Chondrocyte (in vitro differentiated cells): ENCODE data around the gene MAP2K2. TPM values are rescaled to one million over a fixed set of nuclear protein-coding genes. Genes with fewer than 3 reads are reported as not detected.

Experiments
- DNase-seq: peaks from one replicate; pipeline ENCODE4 v3.0.0; 2021; ENCODE audit warnings: mixed read lengths, low spot score
- H3K27ac Mint-ChIP-seq: one replicate; pipeline ENCODE4 v1.8.0; 2021; ENCODE audit warnings: mild to moderate bottlenecking, moderate library complexity, mixed read lengths; ENCODE audit not compliant: unreplicated experiment
- H3K27me3 Mint-ChIP-seq: 2 replicates; pipeline ENCODE4 v1.8.0; 2021; ENCODE audit warnings: low read depth, mixed read lengths
- H3K36me3 Mint-ChIP-seq: 2 replicates; pipeline ENCODE4 v1.8.0; 2021; ENCODE audit warnings: low read depth, mixed read lengths
- H3K4me1 Mint-ChIP-seq: 2 replicates; pipeline ENCODE4 v1.8.0; 2021; ENCODE audit warnings: low read depth, mild to moderate bottlenecking, mixed read lengths
- H3K4me3 Mint-ChIP-seq: one replicate; pipeline ENCODE4 v1.8.0; 2021; ENCODE audit warnings: mild to moderate bottlenecking, moderate library complexity, mixed read lengths; ENCODE audit not compliant: unreplicated experiment
- H3K9me3 Mint-ChIP-seq: 2 replicates; pipeline ENCODE4 v1.8.0; 2021; ENCODE audit warnings: low read depth, mixed read lengths
- CTCF ChIP-seq: fragments of 200-600 bp; sonication (generic); IDR thresholded peaks from 2 replicates; pipeline ENCODE4 v1.5.0; 2021; ENCODE audit warnings: antibody characterized with exemption, mild to moderate bottlenecking, moderate library complexity
- total RNA-seq: library from RNA; stranded (reverse); gene quantifications from 3 replicates; pipeline ENCODE4 v1.2.1, GENCODE V29; 2021

The MAP2K2 gene
- total RNA-seq, 1 donor from 2014 or later, result 158 TPM

- H3K27ac Mint-ChIP-seq, result no peak overlapping the region
- no peak for TF ChIP-seq CTCF
- peaks cover 32% of the 10 kb centered on the region for H3K36me3 Mint-ChIP-seq
- H3K9me3 Mint-ChIP-seq, result no peaks in the 10 kb centered on the region
- H3K27me3 Mint-ChIP-seq, result no peaks in the 10 kb centered on the region
- no peak overlapping the region for H3K4me3 Mint-ChIP-seq
- DNase-seq, result no peak
- peaks cover 5% of the 10 kb centered on the region for H3K4me1 Mint-ChIP-seq
These were observed 14.9 kb downstream of the MAP2K2 start for GRCh38 chr19:4108767-4109625.

- Mint-ChIP-seq H3K4me3 (no peak overlapping the region), H3K9me3 (no peaks in the 10 kb centered on the region), H3K27ac (no peak overlapping the region), H3K36me3 (peaks cover 17% of the 10 kb centered on the region), H3K4me1 (peaks cover 5% of the 10 kb centered on the region), H3K27me3 (no peaks in the 10 kb centered on the region)
- TF ChIP-seq CTCF, result no peak
- DNase-seq, result no peak
These were observed 20.9 kb downstream of the MAP2K2 start for GRCh38 chr19:4103080-4103433.

GRCh38 chr19:4102339-4103079 is 21.4 kb downstream of the MAP2K2 start:
- DNase-seq, result no peak
- TF ChIP-seq CTCF, result no peak
- no peaks in the 10 kb centered on the region for H3K27me3 Mint-ChIP-seq
- peaks cover 5% of the 10 kb centered on the region for H3K4me1 Mint-ChIP-seq
- H3K36me3 Mint-ChIP-seq, result peaks cover 17% of the 10 kb centered on the region
- H3K27ac Mint-ChIP-seq, result no peak overlapping the region
- no peaks in the 10 kb centered on the region for H3K9me3 Mint-ChIP-seq
- H3K4me3 Mint-ChIP-seq, result no peak overlapping the region

- Mint-ChIP-seq H3K27ac (no peak overlapping the region), H3K4me1 (peaks cover 5% of the 10 kb centered on the region), H3K27me3 (no peaks in the 10 kb centered on the region), H3K9me3 (no peaks in the 10 kb centered on the region), H3K36me3 (peaks cover 14% of the 10 kb centered on the region), H3K4me3 (no peak overlapping the region)
- no peak for TF ChIP-seq CTCF
- DNase-seq, result no peak
These were observed 22.5 kb downstream of the MAP2K2 start for GRCh38 chr19:4101496-4101770.

GRCh38 chr19:4100647-4101495 is 23.1 kb downstream of the MAP2K2 start:
- H3K36me3 Mint-ChIP-seq, result peaks cover 16% of the 10 kb centered on the region
- no peak overlapping the region for H3K27ac Mint-ChIP-seq
- no peaks in the 10 kb centered on the region for H3K27me3 Mint-ChIP-seq

More at GRCh38 chr19:4100647-4101495, 23.1 kb downstream of the MAP2K2 start:
- no peak overlapping the region for H3K4me3 Mint-ChIP-seq
- no peak for DNase-seq
- TF ChIP-seq CTCF, result no peak
- H3K9me3 Mint-ChIP-seq, result no peaks in the 10 kb centered on the region
- peaks cover 5% of the 10 kb centered on the region for H3K4me1 Mint-ChIP-seq
